Endothelial cell of umbilical vein (primary cell): ENCODE measurements around the gene SH3PXD2B. TPM values are rescaled to one million over a fixed set of nuclear protein-coding genes. Genes with fewer than 3 reads are reported as not detected.
A peak's percentile ranks its signal among the peaks of the same experiment; 100 is the strongest.

Experiments
- BruUV-seq: library from RNA; stranded (reverse); fragments of 400-500 nt; replicated peaks from 2 replicates; lab custom pipeline; 2021; lab: Mats Ljungman, UMichigan
- CTCF ChIA-PET: fragments of 300-600, 350-600 bp; sonication (Branson Sonifier 250); formaldehyde crosslinking; loops from one replicate; lab custom pipeline; 2021; ENCODE audit warnings: antibody characterized with exemption, inconsistent platforms; lab: Charles Lee
- POLR2A ChIA-PET: fragments of 300-600, 350-600 bp; sonication (Branson Sonifier 250); formaldehyde crosslinking; loops from one replicate; lab custom pipeline; 2021; ENCODE audit warnings: antibody characterized with exemption, inconsistent platforms; lab: Charles Lee
- DNase-seq: peaks from one replicate; pipeline ENCODE4 v3.0.0-alpha.2; 2011; ENCODE audit warnings: low read depth, low spot score
- FAIRE-seq: peaks from 2 replicates; lab custom pipeline; 2011; peaks lifted over from hg19 to GRCh38; lab: Jason Lieb, UNC
- H2AFZ ChIP-seq: 2 replicates; pipeline ENCODE4 v1.6.0; 2012; ENCODE audit warnings: low read depth, low read length, control low read depth, inconsistent platforms
- H3K27ac ChIP-seq: 2 replicates; pipeline ENCODE4 v1.5.1; 2011; ENCODE audit warnings: low read depth, mild to moderate bottlenecking, control low read depth, low read length, moderate library complexity; ENCODE audit not compliant: insufficient read depth
- H3K27me3 ChIP-seq, 2 experiments: 2 replicates each; pipeline versions ENCODE4 v1.6.0 to v1.6.1; 2011; ENCODE audit warnings: low read length in 2 of 2, mixed read lengths in 1 of 2; ENCODE audit not compliant: control insufficient read depth in 2 of 2, insufficient read depth in 2 of 2
- H3K36me3 ChIP-seq, 2 experiments: 2 replicates in 1 of 2; 3 replicates in 1 of 2; pipeline ENCODE4 v1.5.1; 2011; ENCODE audit warnings: low read length in 2 of 2, mild to moderate bottlenecking in 1 of 2, moderate library complexity in 1 of 2; ENCODE audit not compliant: control insufficient read depth in 2 of 2, insufficient read depth in 2 of 2; ENCODE audit errors: extremely low read depth in 1 of 2
- H3K4me1 ChIP-seq: 3 replicates; pipeline ENCODE4 v1.5.1; 2011; ENCODE audit warnings: mild to moderate bottlenecking, low read length; ENCODE audit not compliant: control insufficient read depth, insufficient read depth; ENCODE audit errors: extremely low read depth
- H3K4me2 ChIP-seq: 2 replicates; pipeline ENCODE4 v1.6.1; 2011; ENCODE audit warnings: low read length, control low read depth, mixed read lengths; ENCODE audit not compliant: insufficient read depth
- H3K4me3 ChIP-seq, 3 experiments: fragments of 200-600 bp in 1 of 3; sonication (generic), shearing (Covaris generic) in 1 of 3; replicated peaks in 1 of 3; 2 replicates each; pipeline ENCODE4 v1.5.1; 2011 to 2016; ENCODE audit warnings: control low read depth in 3 of 3, low read length in 3 of 3, mild to moderate bottlenecking in 2 of 3, inconsistent platforms in 1 of 3, low read depth in 1 of 3, moderate library complexity in 1 of 3; ENCODE audit not compliant: insufficient read depth in 1 of 3
- H3K79me2 ChIP-seq: 2 replicates; pipeline ENCODE4 v1.6.0; 2012; ENCODE audit warnings: low read length, inconsistent platforms; ENCODE audit not compliant: control insufficient read depth, insufficient read depth
- H3K9ac ChIP-seq: replicated peaks from 2 replicates; pipeline ENCODE3; 2011; ENCODE audit warnings: low read length, control low read depth; ENCODE audit not compliant: insufficient read depth; ENCODE audit errors: extremely low read depth
- H3K9me1 ChIP-seq: replicated peaks from 3 replicates; pipeline ENCODE4 v1.6.0; 2011; ENCODE audit warnings: mild to moderate bottlenecking, low read length; ENCODE audit not compliant: control insufficient read depth, insufficient read depth; ENCODE audit errors: extremely low read depth
- H3K9me3 ChIP-seq: replicated peaks from 2 replicates; pipeline ENCODE4 v1.5.1; 2012; ENCODE audit warnings: low read length, inconsistent platforms; ENCODE audit not compliant: control insufficient read depth, insufficient read depth
- H4K20me1 ChIP-seq: replicated peaks from 2 replicates; pipeline ENCODE3; 2011; ENCODE audit warnings: mild to moderate bottlenecking, low read length; ENCODE audit not compliant: control insufficient read depth, insufficient read depth; ENCODE audit errors: extremely low read depth
- EZH2 ChIP-seq: IDR thresholded peaks from 2 replicates; pipeline ENCODE4 v1.6.1; 2012; ENCODE audit warnings: borderline replicate concordance, low read depth, mild to moderate bottlenecking, moderate library complexity, low read length, inconsistent platforms; ENCODE audit not compliant: severe bottlenecking
- FOS ChIP-seq: IDR thresholded peaks from 2 replicates; pipeline ENCODE4 v1.6.1; 2011; ENCODE audit warnings: mild to moderate bottlenecking, low read length, moderate library complexity, borderline replicate concordance; ENCODE audit not compliant: insufficient read depth
- JUN ChIP-seq: IDR thresholded peaks from 2 replicates; pipeline ENCODE4 v1.6.1; 2011; ENCODE audit warnings: borderline replicate concordance, low read depth; ENCODE audit not compliant: insufficient read length, insufficient read depth
- MAX ChIP-seq: IDR thresholded peaks from 2 replicates; pipeline ENCODE4 v1.6.1; 2011; ENCODE audit not compliant: insufficient read depth, insufficient read length
- POLR2AphosphoS5 ChIP-seq: IDR thresholded peaks from 2 replicates; pipeline ENCODE4 v1.6.1; 2012; ENCODE audit warnings: low read depth, mild to moderate bottlenecking, control low read depth, low read length, moderate library complexity; ENCODE audit not compliant: insufficient read depth
- dilution Hi-C: fragments of 300-500 bp; cut with MboI; formaldehyde crosslinking; loops from one replicate; pipeline ENCODE4 v1.15.0; 2019; ENCODE audit warnings: low sequenced_read_pairs; ENCODE audit not compliant: extremely low pct_ligation_motif_present
- intact Hi-C: fragments of 100-400 bp; cut with micrococcal nuclease; formaldehyde crosslinking; loops from one replicate; pipeline ENCODE4 v1.10.0; 2022
- polyA plus RNA-seq, 4 experiments: library from polyadenylated mRNA; depleted of rRNA in 3 of 4; stranded (reverse) in 3 of 4; unstranded in 1 of 4; fragments of >200 nt; gene quantifications; 2 replicates each; pipeline versions ENCODE4 v1.2.1 to v1.2.3, GENCODE V29; 2011 to 2012; ENCODE audit warnings: missing spikeins in 1 of 4
- total RNA-seq: library from RNA; stranded (reverse); gene quantifications from 2 replicates; pipeline ENCODE4 v1.2.3, GENCODE V29; 2021

The SH3PXD2B gene
- total and polyA plus RNA-seq, 2 donors (not counting 3 experiments of a cell fraction or from before 2014, with no cell fraction given), result 23.5 to 66.3 TPM

DNA sequence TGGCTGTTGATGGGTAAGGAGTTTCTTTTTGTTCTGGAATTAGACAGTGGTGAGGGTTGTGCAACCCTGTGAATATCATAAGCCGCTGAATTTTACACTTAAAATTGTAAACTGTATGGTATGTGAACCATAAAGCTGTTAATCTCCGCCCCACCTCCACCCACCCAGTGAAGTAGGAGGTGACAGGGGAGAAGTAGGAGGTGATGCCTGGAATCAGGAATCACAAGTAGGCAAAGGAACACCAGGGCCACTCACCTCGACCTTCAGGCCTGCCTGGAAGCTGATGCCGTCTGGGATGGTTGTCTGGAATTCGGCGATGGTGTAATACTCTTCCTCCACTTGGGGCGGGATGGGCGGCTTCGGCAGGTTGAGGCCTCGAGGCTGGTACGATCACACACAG is 108.4 kb downstream of the SH3PXD2B start:
- no peaks in the 10 kb centered on the region for H4K20me1 ChIP-seq
- ChIA-PET POLR2A (no interaction called here), CTCF (no interaction called here)
- FAIRE-seq (no peak), DNase-seq (no peak)
- H3K4me1 ChIP-seq, result no peaks in the 10 kb centered on the region
- TF ChIP-seq MAX (no peak), POLR2AphosphoS5 (no peak), EZH2 (no peak)
- H3K79me2 ChIP-seq, result no peaks in the 10 kb centered on the region
- no peaks in the 10 kb centered on the region for H3K9me1 ChIP-seq
- H2AFZ ChIP-seq, result no peak overlapping the region
- no peak overlapping the region for H3K9ac ChIP-seq
- H3K27me3 ChIP-seq, result no peaks in the 10 kb centered on the region
- no peak overlapping the region for H3K4me3 ChIP-seq
- intact Hi-C loops (no loop called here), dilution Hi-C loops (no loop called here)
- H3K9me3 ChIP-seq, result no peaks in the 10 kb centered on the region
- H3K27ac ChIP-seq, result no peak overlapping the region
- H3K4me2 ChIP-seq, result no peak overlapping the region
- BruUV-seq, result no TSS peak
- H3K36me3 ChIP-seq, result peaks cover 6 to 31% of the 10 kb centered on the region in 2 experiments

- Histone ChIP-seq H3K9me3 (no peaks in the 10 kb centered on the region), H3K9ac (no peak overlapping the region), H3K4me2 (no peak overlapping the region), H4K20me1 (no peaks in the 10 kb centered on the region), H3K4me3 (no peak overlapping the region), H3K27me3 (no peaks in the 10 kb centered on the region), H3K9me1 (no peaks in the 10 kb centered on the region), H3K4me1 (no peaks in the 10 kb centered on the region), H2AFZ (no peak overlapping the region), H3K79me2 (no peaks in the 10 kb centered on the region), H3K27ac (no peak overlapping the region), H3K36me3 (peaks cover 8 to 26% of the 10 kb centered on the region in 2 experiments)
- BruUV-seq, result no TSS peak
- FAIRE-seq (peak; percentile 4), DNase-seq (no peak)
- TF ChIP-seq FOS (no peak), POLR2AphosphoS5 (no peak), JUN (no peak)
- POLR2A ChIA-PET, result no interaction called here
- dilution Hi-C loops (no loop called here), intact Hi-C loops (no loop called here)
- CTCF ChIA-PET, result no interaction called here
These were observed 109.4 kb downstream of the SH3PXD2B start for GRCh38 chr5:172344855-172345409.
